H1 (cell line): ENCODE results near the gene ARHGAP24. TPM values are rescaled to one million over a fixed set of nuclear protein-coding genes. Genes with fewer than 3 reads are reported as not detected.

Source experiments
- CTCF ChIA-PET: fragments of 300-600 bp; sonication (Branson Sonifier 250); formaldehyde crosslinking; loops from one replicate; lab custom pipeline; 2021; ENCODE audit not compliant: partially characterized antibody; lab: Charles Lee
- POLR2A ChIA-PET: fragments of 300-600 bp; sonication (Branson Sonifier 250); formaldehyde crosslinking; loops from one replicate; lab custom pipeline; 2021; ENCODE audit warnings: inconsistent platforms; ENCODE audit not compliant: partially characterized antibody; lab: Charles Lee
- DNase-seq, 2 experiments: peaks; one replicate each; pipeline versions ENCODE4 v3.0.0 to v3.0.0-alpha.2; 2010 to 2022; ENCODE audit warnings: low spot score in 2 of 2, low read depth in 1 of 2, mixed read lengths in 1 of 2
- FAIRE-seq: peaks from 2 replicates; lab custom pipeline; 2011; peaks lifted over from hg19 to GRCh38; lab: Jason Lieb, UNC
- H2AFZ ChIP-seq: 2 replicates; pipeline ENCODE4 v1.8.1; 2012; ENCODE audit warnings: low read length, inconsistent platforms
- H2AK5ac ChIP-seq: 2 replicates; pipeline ENCODE4 v1.6.1; 2013; ENCODE audit warnings: low read depth, low read length
- H2BK120ac ChIP-seq: replicated peaks from 2 replicates; pipeline ENCODE3; 2013; ENCODE audit warnings: low read depth, low read length, inconsistent platforms
- H2BK12ac ChIP-seq: 2 replicates; pipeline ENCODE4 v1.6.1; 2013; ENCODE audit warnings: low read depth, low read length
- H2BK15ac ChIP-seq: 2 replicates; pipeline ENCODE4 v1.6.1; 2013; ENCODE audit warnings: low read length
- H2BK20ac ChIP-seq: 2 replicates; pipeline ENCODE4 v1.6.1; 2013; ENCODE audit warnings: low read length
- H2BK5ac ChIP-seq: 2 replicates; pipeline ENCODE4 v1.6.1; 2013; ENCODE audit warnings: low read depth, low read length
- H3K14ac ChIP-seq: 2 replicates; pipeline ENCODE4 v1.6.1; 2013; ENCODE audit warnings: inconsistent platforms; ENCODE audit not compliant: insufficient read length
- H3K18ac ChIP-seq: 2 replicates; pipeline ENCODE4 v1.6.1; 2013; ENCODE audit warnings: low read length; ENCODE audit errors: extremely low read depth
- H3K23ac ChIP-seq: 2 replicates; pipeline ENCODE4 v1.6.1; 2013; ENCODE audit warnings: inconsistent platforms; ENCODE audit not compliant: insufficient read length
- H3K23me2 ChIP-seq: 2 replicates; pipeline ENCODE4 v1.6.1; 2013; ENCODE audit warnings: low read depth, low read length
- H3K27ac ChIP-seq: 2 replicates; pipeline ENCODE4 v1.6.1; 2011; ENCODE audit warnings: low read depth, low read length, inconsistent platforms
- H3K27me3 ChIP-seq, 4 experiments: replicated peaks in 1 of 4; 1 replicate in 1 of 4; 2 replicates in 3 of 4; pipeline versions ENCODE4 v1.6.1 to v1.8.1; 2011 to 2013; ENCODE audit warnings: low read length in 3 of 4, mild to moderate bottlenecking in 3 of 4, inconsistent platforms in 2 of 4, mixed read lengths in 2 of 4, moderate library complexity in 1 of 4; ENCODE audit not compliant: control insufficient read depth in 3 of 4, insufficient read depth in 3 of 4; ENCODE audit errors: extremely low read depth in 1 of 4
- H3K36me3 ChIP-seq, 4 experiments: 2 replicates each; pipeline versions ENCODE4 v1.6.1 to v1.8.1; 2011 to 2013; ENCODE audit warnings: mild to moderate bottlenecking in 4 of 4, low read length in 3 of 4, moderate library complexity in 2 of 4, control low read depth in 1 of 4, inconsistent platforms in 1 of 4; ENCODE audit not compliant: insufficient read depth in 4 of 4, control insufficient read depth in 2 of 4
- H3K4ac ChIP-seq: replicated peaks from 2 replicates; pipeline ENCODE3; 2013; ENCODE audit warnings: low read length, low read depth, mixed read lengths, inconsistent platforms; ENCODE audit not compliant: insufficient read length
- H3K4me1 ChIP-seq, 4 experiments: replicated peaks in 1 of 4; 1 replicate in 1 of 4; 2 replicates in 3 of 4; pipeline versions ENCODE4 v1.6.1 to v1.8.1; 2011 to 2013; ENCODE audit warnings: low read length in 3 of 4, inconsistent platforms in 2 of 4, mixed read lengths in 1 of 4; ENCODE audit not compliant: insufficient read depth in 4 of 4, control insufficient read depth in 3 of 4
- H3K4me2 ChIP-seq, 2 experiments: 2 replicates each; pipeline versions ENCODE4 v1.6.1 to v1.8.1; 2011 to 2013; ENCODE audit warnings: low read depth in 2 of 2, low read length in 2 of 2, control low read depth in 1 of 2, inconsistent platforms in 1 of 2, mild to moderate bottlenecking in 1 of 2; ENCODE audit not compliant: insufficient read depth in 1 of 2
- H3K4me3 ChIP-seq, 4 experiments: fragments of 200-600, 300-600 bp in 1 of 4; sonication (generic), shearing (Covaris generic), sonication (Bioruptor Twin) in 1 of 4; 2 replicates each; pipeline versions ENCODE4 v1.5.1 to v1.8.1; 2011 to 2016; ENCODE audit warnings: low read length in 4 of 4, low read depth in 3 of 4, control low read depth in 2 of 4, inconsistent platforms in 2 of 4, mild to moderate bottlenecking in 2 of 4, mixed read lengths in 1 of 4, moderate library complexity in 1 of 4; ENCODE audit not compliant: insufficient read depth in 2 of 4; ENCODE audit errors: extremely low read depth in 1 of 4
- H3K56ac ChIP-seq: replicated peaks from 2 replicates; pipeline ENCODE3; 2013; ENCODE audit warnings: low read depth, mild to moderate bottlenecking, mixed read lengths, low read length, inconsistent platforms; ENCODE audit not compliant: insufficient read length
- H3K79me1 ChIP-seq: 2 replicates; pipeline ENCODE4 v1.6.1; 2013; ENCODE audit warnings: low read depth, low read length, control low read depth
- H3K79me2 ChIP-seq, 2 experiments: 2 replicates each; pipeline versions ENCODE4 v1.6.1 to v1.8.1; 2012 to 2013; ENCODE audit warnings: low read length in 2 of 2, mild to moderate bottlenecking in 2 of 2, inconsistent platforms in 1 of 2; ENCODE audit not compliant: insufficient read depth in 2 of 2, control insufficient read depth in 1 of 2
- H3K9ac ChIP-seq, 4 experiments: replicated peaks in 1 of 4; 1 replicate in 1 of 4; 2 replicates in 3 of 4; pipeline versions ENCODE4 v1.6.1 to v1.8.1; 2011 to 2013; ENCODE audit warnings: low read depth in 3 of 4, low read length in 3 of 4, control low read depth in 2 of 4, mild to moderate bottlenecking in 2 of 4, moderate library complexity in 2 of 4, inconsistent platforms in 1 of 4; ENCODE audit errors: extremely low read depth in 1 of 4
- H3K9me3 ChIP-seq, 2 experiments: 2 replicates each; pipeline versions ENCODE4 v1.6.1 to v1.8.1; 2012 to 2013; ENCODE audit warnings: mild to moderate bottlenecking in 2 of 2, moderate library complexity in 2 of 2, control low read depth in 1 of 2, inconsistent platforms in 1 of 2, low read depth in 1 of 2, low read length in 1 of 2, mixed read lengths in 1 of 2; ENCODE audit not compliant: insufficient read depth in 2 of 2
- H4K20me1 ChIP-seq, 2 experiments: replicated peaks in 1 of 2; 2 replicates each; pipeline versions ENCODE3 to v1.8.1; 2011 to 2013; ENCODE audit warnings: inconsistent platforms in 2 of 2, low read length in 2 of 2, mild to moderate bottlenecking in 1 of 2; ENCODE audit not compliant: insufficient read depth in 2 of 2, control insufficient read depth in 1 of 2
- H4K5ac ChIP-seq: 2 replicates; pipeline ENCODE4 v1.6.1; 2013; ENCODE audit warnings: low read length, low read depth, mixed read lengths, inconsistent platforms; ENCODE audit not compliant: insufficient read length
- H4K8ac ChIP-seq: 2 replicates; pipeline ENCODE4 v1.8.0; 2013; ENCODE audit warnings: mild to moderate bottlenecking, moderate library complexity, low read length, inconsistent platforms; ENCODE audit not compliant: insufficient read depth; ENCODE audit errors: extremely low read depth
- H4K91ac ChIP-seq: replicated peaks from 2 replicates; pipeline ENCODE3; 2013; ENCODE audit warnings: low read length, mixed read lengths, inconsistent platforms; ENCODE audit not compliant: insufficient read length
- ATF3 ChIP-seq: IDR thresholded peaks from 2 replicates; pipeline ENCODE4 v1.6.1; 2011; ENCODE audit warnings: low read depth, mild to moderate bottlenecking, low read length; ENCODE audit not compliant: insufficient read depth
- EP300 ChIP-seq, 2 experiments: IDR thresholded peaks; 1 replicate in 1 of 2; 2 replicates in 1 of 2; pipeline ENCODE4 v1.6.1; 2011 to 2012; ENCODE audit warnings: low read depth in 2 of 2, low read length in 2 of 2, mild to moderate bottlenecking in 2 of 2, borderline replicate concordance in 1 of 2, inconsistent platforms in 1 of 2, moderate library complexity in 1 of 2
- HDAC2 ChIP-seq, 2 experiments: fragments of 300-600 bp in 1 of 2; sonication (generic) in 1 of 2; IDR thresholded peaks; 2 replicates each; pipeline ENCODE4 v1.6.1; 2011 to 2012; ENCODE audit warnings: low read depth in 2 of 2, low read length in 2 of 2, mild to moderate bottlenecking in 2 of 2, moderate library complexity in 2 of 2, borderline replicate concordance in 1 of 2, inconsistent platforms in 1 of 2
- JUN ChIP-seq: IDR thresholded peaks from 2 replicates; pipeline ENCODE4 v1.6.1; 2011; ENCODE audit warnings: low read depth, mild to moderate bottlenecking, improper control_type of control experiment, low read length
- KDM4A ChIP-seq: IDR thresholded peaks from one replicate; pipeline ENCODE4 v1.7.1; 2012; ENCODE audit warnings: low read depth, mild to moderate bottlenecking, moderate library complexity, low read length, inconsistent platforms; ENCODE audit not compliant: severe bottlenecking
- MAX ChIP-seq: IDR thresholded peaks from 2 replicates; pipeline ENCODE4 v1.6.1; 2012; ENCODE audit warnings: inconsistent platforms
- PHF8 ChIP-seq: fragments of 200-600 bp; sonication (generic); conservative IDR thresholded peaks from 2 replicates; pipeline ENCODE4 v1.7.1; 2012; ENCODE audit warnings: low read depth, mild to moderate bottlenecking, inconsistent platforms, low read length, moderate library complexity
- POLR2A ChIP-seq, 2 experiments: IDR thresholded peaks; 1 replicate in 1 of 2; 2 replicates in 1 of 2; pipeline ENCODE4 v1.6.1; 2011; ENCODE audit warnings: low read depth in 2 of 2, low read length in 2 of 2, mild to moderate bottlenecking in 2 of 2; ENCODE audit errors: control extremely low read depth in 1 of 2
- POU5F1 ChIP-seq: IDR thresholded peaks from 2 replicates; pipeline ENCODE4 v1.6.1; 2011; ENCODE audit warnings: low read depth, mild to moderate bottlenecking, low read length, moderate library complexity
- RFX5 ChIP-seq: IDR thresholded peaks from 2 replicates; pipeline ENCODE4 v1.6.1; 2011; ENCODE audit warnings: low read depth, low read length, improper control_type of control experiment, borderline replicate concordance
- SIX5 ChIP-seq: IDR thresholded peaks from 2 replicates; pipeline ENCODE4 v1.6.1; 2011; ENCODE audit warnings: mild to moderate bottlenecking, low read depth, low read length
- SP1 ChIP-seq: IDR thresholded peaks from 2 replicates; pipeline ENCODE4 v1.6.1; 2011; ENCODE audit warnings: low read depth, low read length
- SP2 ChIP-seq: IDR thresholded peaks from 2 replicates; pipeline ENCODE4 v1.6.1; 2012; ENCODE audit warnings: mild to moderate bottlenecking, low read length, inconsistent platforms
- YY1 ChIP-seq: IDR thresholded peaks from 2 replicates; pipeline ENCODE4 v1.6.1; 2011; ENCODE audit warnings: low read depth, mild to moderate bottlenecking, low read length
- WGBS, 2 experiments: shearing (Covaris generic) in 1 of 2; methylation state at CpG; one replicate each; pipeline versions ENCODE4 v1.1.6 to v1.1.7; 2013 to 2015; ENCODE audit warnings: low lambda C conversion rate in 2 of 2, mixed read lengths in 2 of 2, inconsistent platforms in 1 of 2, low coverage in 1 of 2, missing lambda C conversion rate in 1 of 2; ENCODE audit not compliant: insufficient replicate concordance in 2 of 2, insufficient coverage in 1 of 2, insufficient read length in 1 of 2; ENCODE audit errors: extremely low coverage in 1 of 2, missing lambda C conversion rate in 1 of 2; 5-methylcytosine and 5-hydroxymethylcytosine counted together
- polyA plus RNA-seq, 7 experiments: library from polyadenylated mRNA; depleted of rRNA in 3 of 7; stranded (reverse) in 5 of 7; unstranded in 2 of 7; fragments of >200 nt in 5 of 7; fragments of 200-250 nt in 2 of 7; gene quantifications; 1 replicate in 5 of 7; 2 replicates in 1 of 7; 4 replicates in 1 of 7; pipeline versions ENCODE4 v1.2.1 to v1.2.3, GENCODE V29; 2011 to 2013; ENCODE audit warnings: missing spikeins in 2 of 7, mixed read lengths in 2 of 7
- total RNA-seq: library from RNA; stranded (reverse); fragmentation: NEBNext Ultra II Directional; extraction: Animal tissue kit (Norgen Biotek cat#: 25700); gene quantifications from 2 replicates; pipeline ENCODE4 v1.2.1, GENCODE V29; 2021

ARHGAP24 gene
- total and polyA plus RNA-seq, 2 of the 8 experiments (the other 6 are each of a cell fraction or from before 2014, with no cell fraction given), result 0.08 to 0.50 TPM

DNA sequence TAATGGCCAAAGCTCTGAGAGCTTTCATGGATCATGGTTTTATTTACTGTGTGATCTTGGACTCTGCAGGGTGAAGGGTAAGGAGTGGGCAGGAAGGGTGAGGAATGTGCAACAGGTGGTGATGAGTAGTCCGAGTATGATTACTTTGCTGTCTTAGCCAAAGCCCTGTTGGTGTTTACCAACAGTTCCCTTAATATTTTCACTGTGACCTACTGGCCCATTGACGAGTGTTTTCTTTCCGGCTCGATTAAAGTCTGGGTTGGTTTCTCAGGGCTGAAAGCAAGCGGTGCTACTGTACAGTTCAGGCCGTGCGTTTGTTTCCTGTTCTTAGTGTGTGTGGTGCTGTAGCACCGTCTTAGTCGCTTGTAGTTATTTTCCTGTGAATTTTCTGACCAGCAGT, 2.6 kb downstream of the ARHGAP24 start:
- WGBS, 2 experiments, result 89% methylated on average over 9 of the region's 9 CpGs; no CpG with 5 or more reads in 1 of the 2 experiments
- TF ChIP-seq HDAC2 (IDR thresholded peaks at IDR 0.05; ENCODE audit: borderline replicate concordance in 1 of 2, low read depth in 2 of 2, low read length in 2 of 2) (no peak), MAX (no peak), SP2 (no peak), EP300 (IDR thresholded peaks at IDR 0.05; ENCODE audit: borderline replicate concordance in 1 of 2, low read depth in 2 of 2, low read length in 2 of 2) (no peak), SP1 (no peak), JUN (no peak), POLR2A (IDR thresholded peaks at IDR 0.05; ENCODE audit: control extremely low read depth in 1 of 2, low read depth in 2 of 2, low read length in 2 of 2) (no peak), KDM4A (no peak), YY1 (no peak), POU5F1 (no peak), SIX5 (no peak), ATF3 (no peak), PHF8 (no peak), RFX5 (no peak)

More for the DNA sequence above, 2.6 kb downstream of the ARHGAP24 start:
- H4K5ac ChIP-seq, result no peak overlapping the region
- no peak overlapping the region for H3K14ac ChIP-seq
- ChIA-PET CTCF (interaction anchor here (1.0 kb wide), 1 partner anchor 423 kb away, joined by 3 read pairs; no protein-coding TSS in a partner anchor), POLR2A (no interaction called here)
- H3K4ac ChIP-seq, result no peak overlapping the region
- no peak overlapping the region for H3K23ac ChIP-seq
- no peak overlapping the region for H3K18ac ChIP-seq
- no peaks in the 10 kb centered on the region for H3K36me3 ChIP-seq
- H4K20me1 ChIP-seq, result no peaks in the 10 kb centered on the region
- FAIRE-seq (no peak), DNase-seq (no peak)
- H2BK120ac ChIP-seq, result no peak overlapping the region
- H2BK20ac ChIP-seq, result no peak overlapping the region
- no peak overlapping the region for H2AFZ ChIP-seq
- H2BK12ac ChIP-seq, result no peak overlapping the region
- H3K9ac ChIP-seq, result no peak overlapping the region
- no peak overlapping the region for H3K4me2 ChIP-seq
- no peak overlapping the region for H3K4me3 ChIP-seq
- H3K56ac ChIP-seq, result no peak overlapping the region
- H2AK5ac ChIP-seq, result no peak overlapping the region
- H4K91ac ChIP-seq, result no peak overlapping the region
- H3K79me1 ChIP-seq, result no peaks in the 10 kb centered on the region
- no peaks in the 10 kb centered on the region for H3K9me3 ChIP-seq
- H3K27me3 ChIP-seq, result no peaks in the 10 kb centered on the region; a peak in 3 of 7 replicates
- no peak overlapping the region for H2BK5ac ChIP-seq
- H2BK15ac ChIP-seq, result no peak overlapping the region
- H3K27ac ChIP-seq, result no peak overlapping the region
- no peaks in the 10 kb centered on the region for H3K79me2 ChIP-seq
- H3K4me1 ChIP-seq, result peaks cover 0 to 3% (median 2%) of the 10 kb centered on the region in 4 experiments; a peak in 2 of 7 replicates
- peaks cover 2% of the 10 kb centered on the region; the same call in 1 of the 2 replicates for H3K23me2 ChIP-seq
- H4K8ac ChIP-seq, result no peak overlapping the region
